T-helper 1 cell (primary cell): ENCODE data around the gene PRRX1.

Experiments used
- DNase-seq, 5 donors: peaks; one replicate each; pipeline ENCODE4 v3.0.0-alpha.2; 2012 to 2020

The PRRX1 gene

DNA sequence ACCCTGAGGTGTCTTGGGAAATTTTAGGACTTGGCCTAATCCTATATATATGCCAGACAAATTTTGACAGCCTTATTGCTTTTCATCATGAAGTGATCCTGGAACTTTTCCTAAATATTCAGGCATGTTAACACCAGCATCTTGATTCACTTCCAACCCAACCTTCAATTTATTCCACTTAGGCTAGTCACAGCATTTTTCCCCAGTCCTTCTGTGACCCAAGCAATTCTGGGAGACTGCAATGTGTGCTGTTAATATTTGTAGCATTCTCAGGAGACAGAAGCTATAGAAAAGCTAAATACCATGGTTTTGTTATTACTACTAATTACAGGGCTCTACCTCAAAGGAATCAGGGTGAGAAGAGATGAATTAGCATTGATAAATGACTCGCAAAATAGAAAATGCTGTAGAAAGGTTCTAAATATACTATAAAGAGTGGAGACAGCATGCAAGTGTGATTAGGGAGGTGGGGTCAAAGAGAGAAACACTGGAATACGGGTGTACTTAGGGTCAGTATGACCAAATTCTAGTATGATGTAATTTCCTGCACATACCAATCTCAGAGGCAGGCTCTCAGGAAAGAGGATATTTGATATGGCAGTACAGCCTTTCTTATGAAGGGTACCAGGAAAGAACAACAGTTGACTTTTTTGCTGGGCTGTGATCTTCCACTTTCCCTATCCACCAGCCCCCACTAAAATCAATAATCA is 29.1 kb downstream of the PRRX1 start:
- DNase-seq: no peak

DNA sequence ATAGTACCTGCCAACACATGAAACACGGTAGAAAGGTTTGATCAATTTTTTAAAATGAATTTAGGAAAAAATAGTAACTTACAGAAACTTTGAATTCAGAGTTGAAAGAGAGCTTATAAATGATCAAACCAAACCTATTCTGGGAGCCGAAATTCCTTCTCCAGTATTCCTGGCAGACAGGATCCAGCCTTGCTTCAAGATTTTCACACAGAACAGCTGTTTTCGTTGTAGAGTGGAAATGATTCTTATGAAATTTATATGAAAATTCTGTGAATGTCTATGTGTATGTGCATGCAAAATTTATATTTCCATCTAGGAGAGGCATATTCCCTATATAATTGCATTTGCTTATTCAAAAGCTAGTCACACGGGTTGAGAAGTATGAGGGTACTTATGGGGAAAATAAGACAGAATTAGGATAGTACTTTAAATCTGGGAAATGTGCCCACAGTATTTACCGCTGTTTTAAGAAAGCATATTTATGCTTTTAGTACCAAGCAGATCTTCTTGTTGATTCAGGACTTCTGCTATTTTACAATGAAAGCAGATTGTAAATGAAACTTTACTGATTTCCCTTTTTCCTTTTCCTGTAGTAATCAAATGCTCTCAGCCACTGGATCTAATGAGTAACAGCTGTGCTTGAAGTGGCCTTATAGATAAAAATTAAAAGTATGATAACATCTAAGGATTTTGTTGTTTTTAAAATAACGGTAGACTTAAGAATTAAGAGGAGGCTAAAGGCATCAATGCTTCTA is 30.4 kb downstream of the PRRX1 start:
- no peak for DNase-seq

DNA sequence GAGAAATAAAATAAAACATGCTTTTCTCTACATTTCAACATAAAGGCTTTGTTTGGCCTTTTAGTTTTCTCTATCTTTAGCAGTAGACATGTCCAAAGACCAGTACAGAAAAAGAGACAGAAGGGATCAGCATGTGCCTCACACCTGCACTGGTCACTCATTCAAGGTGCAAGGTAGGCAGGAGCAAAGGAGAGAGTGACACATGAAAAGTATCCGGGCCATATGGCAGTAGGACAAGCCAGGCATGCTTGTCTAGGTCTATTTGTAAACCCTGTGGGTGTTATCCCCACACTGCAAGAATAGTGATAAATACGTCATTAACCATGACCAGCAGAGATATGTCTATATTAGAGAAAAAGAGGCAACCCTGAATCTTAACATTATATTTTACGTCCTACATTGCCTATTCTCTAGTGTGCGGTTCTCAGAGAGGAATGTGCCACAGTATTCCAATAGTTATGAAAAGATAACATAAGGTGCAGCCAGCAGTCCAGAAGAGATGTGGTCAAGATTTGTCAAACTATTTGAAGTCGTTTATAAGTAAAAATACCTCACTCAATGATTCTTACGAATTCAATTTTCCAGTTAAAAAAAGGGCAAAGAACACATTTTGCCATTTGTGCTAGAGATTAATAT is 32.1 kb downstream of the PRRX1 start:
- no peak for DNase-seq

DNA sequence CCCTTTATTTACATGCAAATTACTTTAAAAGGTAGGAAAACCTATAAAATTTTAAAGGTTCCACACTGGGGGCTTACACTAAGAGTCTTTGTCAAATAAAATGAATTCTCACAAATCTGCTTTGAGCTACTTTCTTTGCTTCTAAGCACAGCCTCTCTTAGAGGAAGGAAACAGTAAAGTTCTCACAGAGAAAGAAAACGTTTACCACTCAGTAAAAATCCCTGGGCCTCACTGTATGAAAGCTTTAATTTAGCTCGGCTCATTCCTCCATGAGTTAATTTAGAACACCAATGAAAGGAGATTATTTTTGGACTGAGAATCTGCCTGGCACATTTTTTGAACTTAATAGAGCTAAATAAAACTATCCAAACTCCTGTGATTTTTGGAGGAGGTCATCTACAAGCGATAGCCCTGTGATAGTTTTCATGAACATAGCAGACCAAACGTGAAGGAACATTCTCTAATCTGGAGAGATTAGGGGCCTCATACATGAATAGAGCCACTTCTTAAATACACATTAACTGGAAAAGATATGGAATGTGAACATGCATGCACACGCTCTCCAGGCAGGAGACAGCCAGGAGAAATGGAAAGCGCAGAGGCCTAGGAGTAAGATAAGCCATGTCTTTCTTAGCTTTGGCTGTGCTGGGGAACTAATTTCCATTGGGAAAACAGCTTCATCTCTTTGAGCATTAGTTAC is 32.8 kb downstream of the PRRX1 start:
- DNase-seq: no peak

DNA sequence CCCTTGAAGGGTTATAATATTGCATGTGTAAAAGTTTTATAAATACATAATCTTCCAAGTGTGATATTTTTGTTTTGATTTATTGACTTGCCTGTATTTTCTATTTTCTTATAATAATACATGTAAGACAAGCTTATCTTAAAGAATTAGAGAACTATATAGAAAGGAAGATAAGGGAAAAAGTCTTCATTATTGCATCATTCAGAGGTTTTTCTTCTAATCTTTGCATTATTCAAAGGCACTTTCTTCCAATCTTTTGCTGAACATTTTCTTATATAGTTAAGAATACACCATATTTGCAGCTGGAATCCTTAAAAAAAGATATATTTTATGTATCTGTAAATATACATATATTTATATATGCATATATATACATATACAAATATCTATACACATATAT is 33.4 kb downstream of the PRRX1 start:
- DNase-seq: no peak

DNA sequence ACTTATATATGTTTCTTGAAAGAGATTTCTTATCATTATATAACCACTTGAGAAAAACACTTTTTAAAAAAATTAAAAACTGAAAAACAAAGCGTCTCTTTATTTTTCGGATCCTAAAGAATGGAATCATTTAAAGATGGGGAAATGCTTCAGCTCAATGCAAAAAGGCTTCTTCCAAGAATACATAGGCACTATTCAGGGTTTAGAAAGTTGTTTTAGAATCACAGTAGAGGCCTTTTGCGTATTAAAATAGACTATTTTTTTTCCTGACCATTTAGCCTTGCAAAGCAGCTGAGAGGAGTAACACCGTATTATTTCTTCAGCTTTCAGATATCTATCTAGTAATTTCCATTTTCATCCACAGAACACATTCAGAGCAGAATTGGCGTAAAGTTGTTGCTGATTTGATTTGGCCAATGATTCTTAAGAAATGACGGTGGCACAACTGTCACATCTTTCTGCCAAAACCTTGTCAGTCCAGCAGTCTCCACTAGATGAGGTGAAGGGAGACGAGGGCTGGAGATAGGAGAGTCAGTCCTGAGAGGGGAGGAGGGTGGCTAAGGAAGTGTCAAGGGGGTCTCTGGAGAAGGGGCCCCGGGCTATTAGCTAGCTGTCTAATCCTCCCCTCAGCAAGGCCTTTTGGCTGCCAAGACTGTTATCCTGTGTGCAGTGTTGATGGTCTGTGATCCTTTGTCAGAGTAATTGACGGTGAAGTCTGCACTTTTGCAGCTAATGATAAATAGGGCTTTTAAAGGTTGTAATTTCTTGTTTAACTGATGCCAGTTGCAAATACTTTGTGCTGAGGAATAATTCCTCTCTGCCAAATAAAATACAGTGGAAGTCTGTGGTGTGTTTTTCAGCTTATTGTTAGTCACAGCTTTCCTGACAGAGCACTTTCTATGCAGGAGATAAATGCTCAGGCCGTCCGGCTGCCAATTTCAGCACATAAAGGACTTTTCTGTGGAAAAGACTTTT is 34.7 kb downstream of the PRRX1 start:
- no peak for DNase-seq

DNA sequence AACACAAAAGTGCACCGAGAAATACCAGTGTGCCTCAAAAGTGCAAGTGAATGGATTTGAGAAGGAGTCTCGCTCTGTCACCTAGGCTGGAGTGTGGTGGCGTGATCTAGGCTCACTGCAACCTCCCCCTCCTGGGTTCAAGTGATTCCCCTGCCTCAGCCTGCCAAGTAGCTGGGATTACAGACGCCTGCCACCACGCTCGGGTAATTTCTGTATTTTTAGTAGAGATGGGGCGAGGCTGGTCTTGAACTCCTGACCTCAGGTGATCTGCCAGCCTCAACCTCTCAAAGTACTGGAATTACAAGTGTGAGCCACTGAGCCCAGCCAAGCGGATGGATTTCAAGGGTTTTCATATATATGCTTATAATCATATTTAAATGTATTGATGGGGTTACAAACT is 35.8 kb downstream of the PRRX1 start:
- no peak for DNase-seq

DNA sequence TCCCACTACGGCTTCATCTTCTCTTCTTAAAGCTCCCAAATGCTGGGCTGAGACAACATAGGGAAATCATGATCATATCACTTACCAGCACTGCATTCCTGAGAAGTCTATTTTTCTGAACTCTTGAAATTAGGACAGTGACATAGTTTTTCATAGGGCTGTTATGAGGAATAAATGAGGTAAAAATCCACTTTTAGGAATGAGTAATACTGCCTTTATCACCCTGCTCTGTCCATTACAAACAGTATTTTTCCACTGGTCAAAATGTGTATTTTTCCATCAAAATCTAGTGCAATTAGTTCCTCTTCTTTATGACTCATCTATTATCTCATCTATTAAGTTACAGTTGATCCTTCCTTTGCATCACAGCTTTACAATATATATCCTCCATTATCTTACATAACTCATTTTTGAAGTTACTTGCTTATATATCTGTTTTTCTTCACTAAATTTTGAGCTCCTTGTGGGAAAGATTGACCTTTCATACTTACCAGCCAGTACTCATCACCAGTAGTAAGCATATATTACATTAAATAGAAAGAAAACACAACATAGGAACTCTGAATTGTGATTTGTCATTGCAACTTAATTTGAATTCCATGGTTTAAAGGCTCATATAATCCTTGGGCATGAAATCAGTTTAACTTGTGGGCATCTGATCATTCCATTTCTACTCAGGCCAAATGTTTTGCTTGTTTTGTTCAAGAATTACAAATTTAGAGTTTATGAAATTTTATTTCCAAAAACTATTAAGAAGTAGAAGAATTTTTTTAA is 37.1 kb downstream of the PRRX1 start:
- DNase-seq: no peak

DNA sequence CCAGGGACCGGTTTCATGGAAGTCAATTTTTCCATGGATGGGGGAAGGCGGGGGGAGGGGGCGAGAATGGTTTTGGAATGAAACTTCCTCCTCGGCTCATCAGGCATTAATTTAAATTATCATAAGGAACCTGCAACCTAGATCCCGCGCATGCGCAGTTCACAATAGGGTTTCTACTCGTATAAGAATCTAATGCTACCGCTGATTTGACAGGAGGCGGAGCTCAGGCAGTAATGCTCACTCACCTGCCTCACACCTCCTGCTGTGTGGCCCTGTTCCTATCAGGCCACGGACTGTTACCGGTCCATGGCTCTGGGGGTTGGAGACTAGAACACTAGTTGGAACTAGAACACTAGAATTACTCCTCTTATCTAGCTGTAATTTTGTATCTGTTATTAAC is 38.0 kb downstream of the PRRX1 start:
- no peak for DNase-seq

DNA sequence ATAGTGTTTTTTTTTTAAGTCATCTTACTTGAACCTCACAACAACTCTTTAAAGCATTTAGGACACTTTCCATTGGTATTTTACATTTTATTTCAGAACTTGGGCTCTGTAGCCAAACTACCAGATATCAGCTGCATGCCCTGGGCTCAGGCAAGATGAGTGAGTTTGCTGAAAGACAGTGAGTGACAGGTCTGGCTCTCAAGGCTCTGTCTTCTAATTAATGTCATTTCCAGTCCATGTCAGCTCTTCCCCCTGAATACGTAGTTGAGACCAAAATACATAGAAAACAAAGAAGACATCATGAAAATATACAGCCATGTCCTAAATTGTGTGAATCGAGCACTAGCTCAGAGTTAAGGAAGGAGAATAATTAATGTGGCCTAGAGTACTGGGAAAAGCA is 39.7 kb downstream of the PRRX1 start:
- no peak for DNase-seq

DNA sequence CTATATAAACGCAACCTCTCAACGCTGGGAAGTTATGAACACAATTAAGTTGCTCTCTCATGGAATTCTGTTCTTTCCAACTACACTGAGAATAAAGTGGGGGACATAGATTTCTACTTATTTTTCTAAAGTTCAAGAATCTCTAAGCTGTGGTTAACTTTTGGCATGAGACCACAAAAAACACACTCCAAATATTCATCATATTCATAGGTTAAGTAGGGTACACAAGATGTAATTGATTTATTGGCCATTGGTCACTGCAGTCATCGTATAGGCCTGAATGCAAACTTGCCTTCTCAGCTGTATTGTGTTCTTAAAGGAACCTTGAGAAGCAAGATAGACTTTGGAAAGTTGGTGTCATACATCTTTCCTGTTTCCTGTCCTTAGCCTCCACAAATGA is 40.3 kb downstream of the PRRX1 start:
- DNase-seq: no peak

DNA sequence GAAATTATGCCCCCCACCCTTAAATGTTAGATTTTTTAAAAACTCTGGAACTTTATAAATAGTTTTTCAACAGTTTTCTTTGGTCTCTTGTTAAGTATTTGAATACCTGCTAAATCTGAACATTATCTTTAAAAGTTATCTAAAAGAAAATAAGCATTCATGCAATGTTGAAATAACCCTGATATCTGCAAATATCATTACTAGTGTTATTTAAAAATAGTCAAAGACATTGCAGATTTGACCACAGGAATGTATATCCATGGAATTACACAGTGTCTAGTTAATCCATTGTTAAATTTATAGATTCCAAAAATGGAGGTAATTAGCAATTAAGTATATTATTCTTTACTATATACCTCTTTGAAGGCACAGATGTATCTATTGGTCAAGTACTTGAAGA is 42.0 kb downstream of the PRRX1 start:
- DNase-seq: no peak

DNA sequence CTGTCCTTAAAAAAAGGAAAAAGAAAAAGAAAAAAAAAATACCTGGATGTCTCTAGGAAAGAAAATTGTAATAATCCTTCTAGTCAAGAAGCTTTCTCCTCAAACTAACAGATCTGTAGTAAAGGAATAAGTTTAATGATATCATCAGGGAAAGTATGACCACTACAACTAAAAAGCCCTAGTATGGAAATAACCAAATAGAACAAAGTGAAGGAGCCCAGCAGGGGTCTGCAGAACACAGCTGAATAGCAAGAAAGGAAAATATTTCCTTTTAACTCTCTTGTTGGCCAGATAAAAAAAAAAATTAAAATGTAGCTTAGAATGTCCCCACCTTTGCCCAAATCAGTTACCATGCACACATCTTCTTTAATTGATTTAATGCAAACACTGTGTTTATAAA is 43.2 kb downstream of the PRRX1 start:
- no peak for DNase-seq

DNA sequence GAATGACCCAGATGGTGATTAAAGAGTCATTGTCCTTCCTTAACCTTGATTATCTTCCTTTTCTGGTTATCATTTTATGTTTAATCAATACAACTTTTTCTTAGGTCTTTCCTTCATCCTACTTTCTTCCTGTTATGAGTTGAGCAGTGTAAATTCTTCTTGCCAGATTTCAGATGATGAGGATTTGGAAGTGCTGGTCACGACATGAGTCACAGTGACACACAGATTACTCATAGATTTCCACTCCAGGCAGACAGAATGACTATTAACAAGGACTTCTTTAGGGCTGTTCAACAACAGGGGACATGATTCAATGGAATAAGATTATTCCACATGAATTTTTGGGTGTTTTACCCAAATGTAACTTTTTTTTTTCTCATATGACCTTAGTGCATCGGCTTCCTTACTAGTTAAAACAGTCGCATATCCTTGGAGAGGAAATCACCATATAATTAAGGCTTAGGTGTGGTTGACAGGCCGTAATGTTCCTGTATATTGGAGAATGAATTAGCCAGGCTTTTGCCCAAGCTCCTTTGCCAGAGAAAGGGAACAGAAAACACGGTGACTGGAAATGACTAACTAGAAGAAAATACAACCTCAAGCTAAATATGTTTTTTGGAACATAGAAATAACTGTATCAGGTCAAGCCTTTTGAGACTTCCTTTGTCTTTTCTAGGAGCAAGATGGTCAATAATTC is 44.2 kb downstream of the PRRX1 start:
- DNase-seq: no peak

DNA sequence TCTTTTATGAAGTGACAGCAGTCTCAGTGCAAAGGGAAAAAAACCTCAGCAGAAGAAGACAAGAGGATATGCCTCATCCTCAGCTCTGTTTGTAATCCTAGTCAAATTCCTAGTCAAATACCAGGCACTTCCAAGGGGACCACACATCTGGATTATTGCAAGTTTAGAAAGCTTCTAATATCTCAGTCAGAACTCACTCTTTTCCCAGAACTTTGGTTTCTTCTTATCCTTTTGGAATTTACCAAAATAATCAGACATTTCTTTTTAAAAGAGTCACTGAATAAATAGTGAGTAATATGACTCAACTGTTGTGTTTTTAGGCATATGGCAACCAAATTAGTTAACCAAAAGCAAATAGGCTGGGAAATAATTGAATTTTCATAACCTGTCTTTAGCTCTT is 47.8 kb downstream of the PRRX1 start:
- DNase-seq: no peak

DNA sequence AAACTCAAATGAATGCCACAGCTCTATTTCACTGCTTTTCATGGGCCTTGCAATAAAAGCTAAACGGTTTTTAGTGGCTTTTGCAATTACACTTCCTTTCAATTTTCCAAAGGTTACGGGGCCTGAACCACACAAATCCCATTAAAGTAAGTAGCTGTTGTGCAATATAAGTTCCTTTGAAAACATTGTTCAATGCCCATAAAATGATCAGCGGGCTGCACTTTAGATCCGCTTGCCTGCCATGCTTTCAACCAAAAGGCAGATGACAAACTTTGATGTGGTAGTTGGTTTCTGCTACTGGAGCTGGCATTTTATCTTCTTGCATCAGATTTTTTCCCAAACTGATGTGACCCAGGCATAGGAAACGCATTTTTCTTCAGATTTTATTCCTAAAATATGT is 50.2 kb downstream of the PRRX1 start:
- DNase-seq: no peak

DNA sequence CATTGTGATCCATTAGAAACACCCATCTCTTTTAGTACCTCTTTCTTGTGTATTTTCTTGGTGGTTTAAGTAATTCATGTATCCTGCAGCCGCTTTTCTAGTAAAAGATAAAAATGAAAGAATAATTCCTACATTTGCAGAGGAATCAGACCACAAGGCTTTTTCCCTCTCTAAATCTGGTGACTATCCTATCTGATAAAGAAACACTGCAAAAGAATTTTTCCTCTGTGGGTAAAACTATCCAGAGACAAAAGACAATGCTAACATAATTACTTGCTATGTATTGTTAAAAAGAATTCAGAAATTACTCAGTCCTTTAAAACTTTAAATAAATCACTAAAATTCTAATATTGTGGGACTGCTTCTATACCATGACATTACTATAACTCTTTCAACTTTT is 51.0 kb downstream of the PRRX1 start:
- DNase-seq: no peak

DNA sequence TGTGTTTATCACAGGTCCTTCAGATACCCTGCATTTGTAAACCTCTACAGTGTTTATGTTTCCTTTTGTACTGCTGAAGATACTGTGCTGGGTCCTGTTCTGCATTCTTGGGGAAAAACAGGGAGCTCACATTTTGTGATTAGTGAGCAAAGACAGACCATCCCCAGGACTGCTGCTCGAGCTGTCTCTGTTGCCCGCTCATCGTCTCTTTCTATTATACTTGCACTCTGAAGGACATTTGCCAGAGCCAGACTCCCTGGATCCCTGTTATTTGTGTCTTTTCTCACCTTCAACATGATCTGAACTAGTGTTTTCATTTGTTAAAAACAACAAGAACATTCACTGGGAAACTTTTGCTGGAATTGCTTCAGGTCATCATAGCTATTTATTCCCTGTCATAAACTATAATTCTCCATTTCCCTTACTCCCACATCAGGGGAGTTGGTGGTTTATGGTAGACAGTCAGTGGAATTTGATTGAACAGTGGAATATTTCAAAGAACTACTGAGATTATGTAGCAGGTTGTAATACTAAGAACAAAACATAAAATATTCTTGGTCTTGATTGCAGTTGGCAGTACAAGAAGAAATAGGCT is 53.0 kb downstream of the PRRX1 start:
- DNase-seq: no peak

DNA sequence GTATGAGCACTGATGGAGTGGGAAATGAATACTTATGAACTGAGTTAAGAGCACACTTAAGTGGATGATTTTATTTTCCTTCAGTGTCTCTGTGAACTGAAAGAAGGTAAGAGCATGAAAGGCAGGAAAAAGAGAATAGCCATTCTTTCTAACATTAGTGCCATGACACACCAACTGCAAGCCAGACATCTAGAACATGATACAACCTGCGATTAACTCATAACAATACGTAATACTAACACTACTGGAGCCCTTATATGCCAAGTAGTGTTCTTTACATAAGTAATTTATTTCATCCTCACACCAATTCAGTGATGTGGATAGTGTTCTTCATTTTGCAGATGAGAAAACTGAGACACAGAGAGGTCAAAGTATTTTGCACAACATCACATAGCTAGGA is 56.7 kb downstream of the PRRX1 start:
- no peak for DNase-seq

DNA sequence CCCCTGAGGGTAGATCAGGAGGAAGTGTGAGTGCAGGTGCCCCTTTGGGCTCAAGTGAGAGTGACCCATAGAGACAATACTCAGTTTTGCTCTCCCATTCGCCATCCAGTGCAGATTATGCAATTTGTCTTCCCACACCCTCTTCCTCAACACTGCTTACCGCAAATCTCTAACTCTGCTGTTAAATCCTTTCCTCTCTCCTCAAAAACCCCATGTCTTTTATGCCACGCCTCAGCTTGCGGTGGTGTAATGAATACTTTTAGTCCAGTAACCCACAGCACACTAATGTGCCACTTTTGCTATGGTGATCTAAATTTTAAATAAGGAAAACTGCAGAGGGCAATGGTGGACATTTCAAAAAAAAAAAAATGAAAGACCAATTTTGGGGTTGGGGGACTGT is 57.7 kb downstream of the PRRX1 start:
- DNase-seq: no peak
